H1 (cell line): Measurements from ENCODE around the gene ANAPC13.

Experiments used
- ASH2L ChIP-seq: fragments of 200-600, 300-600 bp; sonication (generic); IDR thresholded peaks from one replicate; pipeline ENCODE4 v1.7.1; 2017; ENCODE audit warnings: low read length
- BRCA1 ChIP-seq: IDR thresholded peaks from 2 replicates; pipeline ENCODE4 v1.6.1; 2012; ENCODE audit warnings: low read depth, low read length, improper control_type of control experiment
- CREB1 ChIP-seq: IDR thresholded peaks from 2 replicates; pipeline ENCODE4 v1.6.1; 2012; ENCODE audit warnings: inconsistent platforms
- CTCF ChIP-seq, 3 experiments: IDR thresholded peaks; 1 replicate in 2 of 3; 2 replicates in 1 of 3; pipeline versions ENCODE4 v1.5.1 to v1.6.1; 2011; ENCODE audit warnings: low read length in 3 of 3, mild to moderate bottlenecking in 3 of 3, inconsistent platforms in 2 of 3, low read depth in 1 of 3, moderate library complexity in 1 of 3; ENCODE audit not compliant: insufficient read depth in 1 of 3; ENCODE audit errors: control extremely low read depth in 1 of 3
- EP300 ChIP-seq, 2 experiments: IDR thresholded peaks; 1 replicate in 1 of 2; 2 replicates in 1 of 2; pipeline ENCODE4 v1.6.1; 2011 to 2012; ENCODE audit warnings: low read depth in 2 of 2, low read length in 2 of 2, mild to moderate bottlenecking in 2 of 2, borderline replicate concordance in 1 of 2, inconsistent platforms in 1 of 2, moderate library complexity in 1 of 2
- EZH2 ChIP-seq: fragments of 200-600 bp; sonication (generic); IDR thresholded peaks from 2 replicates; pipeline ENCODE4 v1.7.1; 2012; ENCODE audit warnings: low read depth, mild to moderate bottlenecking, moderate library complexity, low read length, inconsistent platforms; ENCODE audit not compliant: severe bottlenecking
- FOSL1 ChIP-seq: IDR thresholded peaks from 2 replicates; pipeline ENCODE4 v1.6.1; 2011; ENCODE audit warnings: mild to moderate bottlenecking, low read depth, low read length, moderate library complexity; ENCODE audit not compliant: insufficient read depth
- NRF1 ChIP-seq: IDR thresholded peaks from 2 replicates; pipeline ENCODE4 v1.6.1; 2011; ENCODE audit warnings: mild to moderate bottlenecking, low read depth, low read length, improper control_type of control experiment
- POLR2AphosphoS5 ChIP-seq: IDR thresholded peaks from 2 replicates; pipeline ENCODE4 v1.6.1; 2011; ENCODE audit warnings: low read depth, low read length
- RAD21 ChIP-seq, 2 experiments: IDR thresholded peaks in 1 of 2; conservative IDR thresholded peaks in 1 of 2; 2 replicates each; pipeline ENCODE4 v1.6.1; 2011; ENCODE audit warnings: low read depth in 2 of 2, low read length in 2 of 2, improper control_type of control experiment in 1 of 2, inconsistent platforms in 1 of 2, mild to moderate bottlenecking in 1 of 2, moderate library complexity in 1 of 2
- SIRT6 ChIP-seq: IDR thresholded peaks from one replicate; pipeline ENCODE4 v1.7.1; 2012; ENCODE audit warnings: low read length, inconsistent platforms
- SP1 ChIP-seq: IDR thresholded peaks from 2 replicates; pipeline ENCODE4 v1.6.1; 2011; ENCODE audit warnings: low read depth, low read length
- TAF7 ChIP-seq: optimal IDR thresholded peaks from 2 replicates; pipeline ENCODE3; 2011; ENCODE audit warnings: low read depth, mild to moderate bottlenecking, inconsistent platforms, low read length, moderate library complexity, borderline replicate concordance
- TF ChIP-seq, protein P1 (sequence below): IDR thresholded peaks from 2 replicates; pipeline ENCODE4 v1.6.1; 2012; ENCODE audit warnings: inconsistent platforms

GRCh38 chr3:134511500-134511899, 25.7 kb upstream of the ANAPC13 start:
- TF ChIP-seq RAD21 (IDR thresholded peaks at IDR 0.05 in 1 of 2, conservative IDR thresholded peaks at IDR 0.05 in 1 of 2; ENCODE audit: low read depth in 2 of 2, low read length in 2 of 2): no peak
- TF ChIP-seq TAF7: no peak
- TF ChIP-seq, protein P1, sequence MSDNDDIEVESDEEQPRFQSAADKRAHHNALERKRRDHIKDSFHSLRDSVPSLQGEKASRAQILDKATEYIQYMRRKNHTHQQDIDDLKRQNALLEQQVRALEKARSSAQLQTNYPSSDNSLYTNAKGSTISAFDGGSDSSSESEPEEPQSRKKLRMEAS: no peak
- no peak for TF ChIP-seq CTCF (IDR thresholded peaks at IDR 0.05; ENCODE audit: control extremely low read depth in 1 of 3, insufficient read depth in 1 of 3, low read depth in 1 of 3, low read length in 3 of 3)
- TF ChIP-seq NRF1: no peak
- TF ChIP-seq CREB1: no peak
- no peak for TF ChIP-seq EP300 (IDR thresholded peaks at IDR 0.05; ENCODE audit: borderline replicate concordance in 1 of 2, low read depth in 2 of 2, low read length in 2 of 2)
- no peak for TF ChIP-seq ASH2L
- no peak for TF ChIP-seq FOSL1
- TF ChIP-seq EZH2: no peak
- no peak for TF ChIP-seq SP1
- no peak for TF ChIP-seq SIRT6
- TF ChIP-seq POLR2AphosphoS5: no peak
- no peak for TF ChIP-seq BRCA1
